GM21526 (cell line): Measurements from ENCODE around the gene GPR32.
"Not testable (repeated sequence)": the region's sequence is repeated elsewhere in the genome, so short reads cannot be mapped to it uniquely, and the experiment has no call there.

Experiments
- ATAC-seq: cut with Tn5 transposase; IDR thresholded peaks from one replicate; pipeline ENCODE4 v1.9.1; 2021; ENCODE audit warnings: moderate library complexity; ENCODE audit not compliant: unreplicated experiment, low FRiP score

Gene GPR32

DNA sequence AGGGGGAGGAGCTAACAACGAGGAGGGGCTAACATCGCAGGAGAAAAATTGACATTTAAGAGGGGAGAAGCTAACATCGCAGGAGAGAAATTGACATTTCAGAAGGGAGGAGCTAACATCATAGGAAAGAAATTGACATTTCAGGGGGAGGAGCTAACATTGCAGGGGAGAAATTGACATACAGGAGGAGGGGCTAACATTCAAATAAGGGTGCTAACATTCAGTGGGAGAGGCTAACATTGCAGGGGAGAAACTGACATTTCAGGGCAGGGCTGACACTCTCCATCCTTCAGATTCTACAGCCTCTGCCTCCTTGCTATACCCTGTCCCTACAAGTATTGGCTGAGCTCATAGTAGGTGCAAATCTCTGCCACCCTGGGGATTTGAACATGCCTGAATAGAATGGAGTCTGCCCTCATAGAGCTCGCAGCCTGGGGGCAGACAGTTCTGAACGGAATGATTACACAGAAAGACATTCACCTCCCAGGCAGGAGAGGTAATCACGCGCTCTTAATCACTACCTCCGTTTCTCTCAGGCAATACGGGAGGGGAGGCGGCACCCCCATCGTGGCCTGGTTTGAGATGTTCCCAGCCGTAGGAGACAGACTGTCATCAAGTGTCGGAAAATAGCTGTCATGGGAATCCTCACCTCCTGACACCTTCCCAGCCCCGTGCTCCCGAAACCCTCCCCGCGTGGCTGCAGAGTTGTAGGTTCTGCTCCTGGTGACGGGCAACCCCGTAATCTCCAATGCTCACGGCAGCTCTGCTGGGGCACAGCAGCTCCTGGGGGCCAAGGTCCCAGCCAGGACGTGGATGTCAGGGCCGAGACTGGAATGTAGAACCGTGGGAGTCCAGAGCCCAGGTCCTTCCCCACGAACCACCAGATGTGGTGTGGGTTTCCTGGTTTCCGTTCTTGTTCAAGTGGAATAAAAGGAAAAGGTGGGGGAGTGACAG lies 9.5 kb downstream of the GPR32 start:
- no peak for ATAC-seq

GRCh38 chr19:50780753-50781435 lies 10.6 kb downstream of the GPR32 start:
- no peak for ATAC-seq

DNA sequence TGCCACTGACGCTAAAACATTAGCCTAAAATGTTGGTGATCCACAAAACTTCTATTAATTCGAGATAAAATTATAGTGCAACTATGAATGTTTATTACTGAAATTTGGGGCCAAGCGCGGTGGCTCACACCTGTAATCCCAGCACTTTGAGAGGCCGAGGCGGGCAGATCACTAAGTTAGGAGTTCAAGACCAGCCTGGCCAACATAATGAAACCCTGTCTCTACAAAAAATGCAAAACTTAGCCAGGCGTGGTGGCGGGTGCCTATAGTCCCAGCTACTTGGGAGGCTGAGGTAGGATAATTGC lies 13.5 kb downstream of the GPR32 start:
- ATAC-seq: not testable (repeated sequence)

GRCh38 chr19:50784710-50785109 lies 14.4 kb downstream of the GPR32 start:
- ATAC-seq: no peak

DNA sequence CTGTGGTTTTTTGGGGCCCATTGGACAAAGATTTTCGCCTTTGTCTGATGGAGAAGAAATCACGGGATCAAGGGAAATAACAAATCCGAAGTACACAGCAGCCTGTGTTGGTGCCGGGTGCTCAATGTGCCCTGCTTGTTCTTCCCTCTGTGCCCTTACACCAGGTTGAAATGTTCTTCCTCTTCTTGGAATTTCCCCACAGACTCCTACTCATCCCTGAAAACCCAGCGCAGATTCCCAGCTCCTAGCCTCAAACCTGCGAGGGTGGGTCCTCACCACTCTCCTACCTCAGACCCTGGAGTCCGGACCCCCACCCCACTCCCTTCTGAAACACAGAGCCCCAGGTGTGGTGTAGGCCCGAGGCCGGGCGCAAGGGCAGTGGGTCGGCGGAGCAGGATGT lies 15.1 kb downstream of the GPR32 start:
- ATAC-seq: no peak

DNA sequence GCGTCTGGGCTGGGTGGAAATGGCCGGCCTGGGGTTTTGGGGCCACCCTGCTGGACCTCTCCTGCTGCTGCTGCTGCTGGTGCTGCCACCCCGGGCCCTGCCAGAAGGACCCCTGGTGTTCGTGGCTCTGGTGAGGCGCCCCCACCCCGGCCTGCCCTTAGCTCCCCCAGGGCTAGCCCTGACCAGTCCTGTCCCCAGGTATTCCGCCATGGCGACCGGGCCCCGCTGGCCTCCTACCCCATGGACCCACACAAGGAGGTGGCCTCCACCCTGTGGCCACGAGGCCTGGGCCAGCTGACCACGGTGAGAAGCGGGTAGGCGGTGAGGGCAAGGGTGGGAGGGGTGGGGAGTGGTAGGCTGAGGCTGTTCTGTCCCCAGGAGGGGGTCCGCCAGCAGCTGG lies 20.1 kb downstream of the GPR32 start, which contains the start of gene ACP4:
Gene ACP4, plus strand, starts transcription at position 20 of the 400 bp plus-strand sequence. Its CDS starts 0 bp downstream, at position 20.
- ATAC-seq: no peak

DNA sequence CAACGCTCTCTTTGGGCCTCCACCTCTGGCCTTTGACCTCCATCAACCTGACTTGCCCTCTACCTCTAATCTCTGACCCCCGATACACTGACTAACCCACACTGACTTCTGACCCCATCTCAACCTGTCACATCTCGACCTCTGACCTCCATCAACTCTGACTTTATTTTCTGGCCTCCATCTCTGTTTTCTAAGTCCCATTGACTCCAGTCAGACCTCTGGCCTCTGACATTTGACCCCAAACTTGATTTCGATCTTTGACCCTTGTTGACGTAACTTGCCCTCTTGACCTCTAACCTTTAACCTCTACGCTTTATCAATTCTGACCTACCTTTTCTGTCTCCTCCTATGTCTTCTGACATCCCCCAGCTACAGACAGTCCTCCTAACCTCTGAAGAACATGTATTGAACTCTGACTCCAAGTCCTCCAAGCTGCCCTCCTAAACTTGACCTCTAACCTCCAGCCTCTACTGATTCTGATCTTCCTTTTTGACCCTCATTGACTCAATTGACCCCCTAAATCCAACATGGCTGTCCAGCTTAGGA lies 20.7 kb downstream of the GPR32 start:
- no peak for ATAC-seq

DNA sequence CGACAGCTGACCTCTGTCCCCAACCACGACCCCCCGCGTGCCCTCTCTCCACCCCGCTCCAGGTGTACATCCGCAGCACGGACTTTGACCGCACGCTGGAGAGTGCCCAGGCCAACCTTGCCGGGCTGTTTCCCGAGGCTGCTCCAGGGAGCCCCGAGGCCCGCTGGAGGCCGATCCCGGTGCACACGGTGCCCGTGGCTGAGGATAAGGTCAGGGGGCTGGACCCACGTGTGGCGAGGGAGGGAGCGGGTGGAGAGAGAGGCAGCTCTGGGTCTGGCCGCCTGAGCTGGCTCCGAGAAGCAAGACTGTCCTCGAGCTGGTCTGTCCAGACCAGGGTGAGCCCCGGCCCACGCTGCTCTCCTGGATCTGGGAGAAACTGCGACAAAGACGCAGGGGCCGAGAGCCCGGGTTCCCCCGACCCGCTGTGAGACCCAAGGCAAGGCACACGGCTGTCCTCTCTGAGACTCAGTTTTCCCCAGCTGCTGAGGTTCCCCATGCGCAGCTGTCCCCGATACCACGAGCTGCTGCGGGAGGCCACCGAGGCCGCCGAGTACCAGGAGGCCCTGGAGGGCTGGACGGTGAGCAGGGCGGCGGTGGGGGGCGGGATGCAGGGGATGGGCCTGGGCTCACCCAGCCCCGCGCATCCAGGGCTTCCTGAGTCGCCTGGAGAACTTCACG lies 21.5 kb downstream of the GPR32 start:
- ATAC-seq: no peak

DNA sequence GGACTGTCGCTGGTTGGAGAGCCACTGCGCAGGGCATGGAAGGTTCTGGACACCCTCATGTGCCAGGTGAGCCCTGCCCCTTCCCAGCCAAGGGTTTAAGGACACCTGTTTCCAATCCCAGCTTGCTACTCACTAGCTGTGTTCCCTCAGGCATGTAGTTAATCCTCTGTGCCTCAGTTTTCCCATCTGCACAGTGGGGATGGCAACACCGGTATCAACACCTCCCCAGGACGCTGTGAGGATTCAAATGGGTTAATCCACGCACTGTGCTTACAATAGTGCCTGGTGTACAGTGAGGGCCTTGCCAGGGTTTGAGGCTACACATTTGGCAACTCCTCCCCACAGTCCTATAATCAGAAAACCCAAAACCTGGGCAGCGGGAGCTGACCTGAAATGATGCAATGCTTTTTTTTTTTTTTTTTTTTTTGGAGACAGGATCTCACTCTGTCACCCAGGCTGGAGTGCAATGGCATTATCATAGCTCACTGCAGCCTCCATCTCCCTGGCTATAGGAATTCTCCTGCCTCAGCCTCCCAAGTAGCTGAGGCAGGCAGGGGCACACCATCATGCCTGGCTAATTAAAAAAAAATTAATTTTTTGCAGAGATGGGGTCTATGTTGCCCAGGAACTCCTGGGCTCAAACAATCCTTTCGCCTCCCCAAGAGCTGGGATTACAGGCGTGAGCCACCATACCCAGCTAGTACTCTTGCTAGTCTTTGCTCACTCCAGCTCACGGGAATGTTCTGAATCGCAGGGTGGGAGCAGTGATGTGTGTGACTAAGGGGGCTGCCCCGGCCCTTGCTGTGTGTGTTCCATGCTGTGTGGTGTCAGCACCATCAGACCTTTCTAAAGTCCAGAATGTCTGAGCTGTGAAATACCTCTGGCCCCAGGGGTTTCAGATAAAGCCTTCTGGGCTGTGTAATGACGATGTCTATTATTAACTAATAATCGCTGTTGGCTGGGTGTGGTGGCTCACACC lies 22.3 kb downstream of the GPR32 start:
- no peak for ATAC-seq

GRCh38 chr19:50793558-50794065 lies 23.3 kb downstream of the GPR32 start:
- ATAC-seq: no peak

- no peak for ATAC-seq
Measured at GRCh38 chr19:50794074-50794875, 24.0 kb downstream of the GPR32 start.

GRCh38 chr19:50794876-50795663 lies 24.8 kb downstream of the GPR32 start:
- no peak for ATAC-seq

- ATAC-seq: no peak
Measured at GRCh38 chr19:50795664-50796073, 25.4 kb downstream of the GPR32 start.

DNA sequence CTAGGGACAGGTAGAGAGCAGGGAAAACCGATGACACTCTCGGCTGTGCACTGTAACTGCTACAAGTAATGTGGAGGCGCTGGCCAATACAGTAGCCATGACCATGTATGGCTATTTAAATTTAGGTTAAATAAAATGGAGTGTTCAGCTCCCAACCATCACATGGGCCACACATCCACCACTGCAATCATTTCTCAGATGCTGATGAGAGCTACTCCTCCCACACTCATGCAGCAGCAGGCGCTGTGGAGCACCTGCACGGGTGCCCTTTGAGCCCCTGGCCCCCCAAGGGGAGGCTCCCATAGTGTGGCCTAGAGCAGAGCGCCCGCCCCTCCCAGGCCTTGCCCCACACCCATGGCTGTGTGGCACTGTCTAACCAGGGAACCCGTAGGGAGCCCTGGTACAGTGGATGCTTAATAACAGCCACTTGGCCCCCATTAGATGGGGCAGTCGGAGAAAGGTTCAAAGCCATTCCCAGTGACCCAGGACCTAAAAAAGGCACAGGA lies 25.9 kb downstream of the GPR32 start:
- ATAC-seq: no peak

GRCh38 chr19:50796634-50797428 lies 26.6 kb downstream of the GPR32 start:
- no peak for ATAC-seq

DNA sequence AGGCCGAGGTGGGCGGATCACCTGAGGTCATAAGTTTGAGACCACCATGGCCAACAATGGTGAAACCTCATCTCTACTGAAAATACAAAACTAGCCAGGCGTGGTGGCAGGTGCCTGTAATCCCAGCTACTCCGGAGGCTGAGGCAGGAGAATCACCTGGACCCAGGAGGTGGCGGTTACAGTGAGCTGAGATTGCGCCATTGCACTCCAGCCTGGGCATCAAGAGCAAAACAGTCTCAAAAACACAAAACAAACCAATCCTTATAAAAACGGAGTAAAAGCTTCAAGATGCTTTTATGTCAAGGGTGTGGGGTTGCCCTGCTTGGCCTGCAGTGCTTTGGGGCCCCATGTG lies 27.1 kb downstream of the GPR32 start:
- ATAC-seq: no peak
